ENCODE results near the gene RER1. TPM values are rescaled to one million over a fixed set of nuclear protein-coding genes. Genes with fewer than 3 reads are reported as not detected.

The RER1 gene
- total RNA-seq, 1 experiment from 2014 or later: 110 TPM

GRCh38 chr1:2425892-2426291, 34.3 kb downstream of the RER1 start:
- no peaks in the 10 kb centered on the region for H3K27me3 ChIP-seq (ENCODE audit: insufficient read depth, low read length)
- no peak overlapping the region for H4K91ac ChIP-seq (ENCODE audit: insufficient read length, low read depth, low read length)
- no peak overlapping the region for H2BK5ac ChIP-seq (ENCODE audit: insufficient read length, low read length)
- no peak for TF ChIP-seq CTCF (conservative IDR thresholded peaks at IDR 0.05)
- H3K4ac ChIP-seq (ENCODE audit: low read depth, low read length): no peak overlapping the region
- no peak overlapping the region for H3K4me2 ChIP-seq (ENCODE audit: insufficient read depth, insufficient read length, low read length)
- no peaks in the 10 kb centered on the region for H3K9me3 ChIP-seq (ENCODE audit: control insufficient read depth, low read depth, low read length)
- H3K36me3 Mint-ChIP-seq (ENCODE audit: insufficient read depth in 1 of 3, low read depth in 3 of 3): no peaks in the 10 kb centered on the region; a peak in 1 of 7 replicates
- H3K79me2 ChIP-seq (ENCODE audit: insufficient read depth, low read length): no peaks in the 10 kb centered on the region
- no peak overlapping the region for H2AK5ac ChIP-seq (ENCODE audit: insufficient read length, low read length)
- H4K20me1 ChIP-seq (ENCODE audit: control insufficient read depth, insufficient read depth, insufficient read length): no peaks in the 10 kb centered on the region
- H2BK20ac ChIP-seq (ENCODE audit: low read depth, low read length, poor library complexity, severe bottlenecking): no peak overlapping the region
- no peak overlapping the region for H3K9ac ChIP-seq (ENCODE audit: extremely low read depth, insufficient read length, low read length)
- H3K27ac ChIP-seq (ENCODE audit: insufficient read length, low read depth, low read length): no peak overlapping the region
- H3K27ac Mint-ChIP-seq: no peak overlapping the region
- H3K23ac ChIP-seq (ENCODE audit: insufficient read length, low read depth, low read length): no peak overlapping the region
- no peaks in the 10 kb centered on the region for H3K79me1 ChIP-seq (ENCODE audit: insufficient read depth, low read depth, low read length, poor library complexity, severe bottlenecking)
- no peak for DNase-seq
- no peak overlapping the region for H3K4me3 Mint-ChIP-seq
- H3K9me3 Mint-ChIP-seq: peaks cover 21 to 28% of the 10 kb centered on the region in 2 experiments
- H3T11ph ChIP-seq (ENCODE audit: low read length): no peak overlapping the region
- no peak overlapping the region for H3K56ac ChIP-seq (ENCODE audit: insufficient read length, low read depth, low read length)
- H3K18ac ChIP-seq (ENCODE audit: insufficient read length, low read depth, low read length): no peak overlapping the region
- H3K14ac ChIP-seq (ENCODE audit: insufficient read depth, low read length): no peak overlapping the region
- H3K27me3 Mint-ChIP-seq (ENCODE audit: low read depth): peaks cover 47% of the 10 kb centered on the region
- no peak overlapping the region for H4K5ac ChIP-seq (ENCODE audit: insufficient read length, low read depth, low read length)
- H2AFZ ChIP-seq (ENCODE audit: low read length): no peak overlapping the region
- no peak overlapping the region for H4K8ac ChIP-seq (replicated peaks; ENCODE audit: insufficient read length, low read depth, low read length)
- H2BK15ac ChIP-seq (ENCODE audit: low read depth, low read length): no peak overlapping the region
- no peaks in the 10 kb centered on the region for H3K23me2 ChIP-seq (ENCODE audit: insufficient read length, low read depth, low read length, poor library complexity, severe bottlenecking)
- H2BK120ac ChIP-seq (ENCODE audit: low read depth, low read length, poor library complexity, severe bottlenecking): no peak overlapping the region
- H2BK12ac ChIP-seq (ENCODE audit: insufficient read length, low read depth, low read length): no peak overlapping the region
- no CpG with 5 or more reads among the region's 11 CpGs for WGBS (ENCODE audit: extremely low coverage, insufficient read length, low lambda C conversion rate)
- H3K4me1 ChIP-seq (ENCODE audit: insufficient read depth, low read length): no peaks in the 10 kb centered on the region
- H3K4me1 Mint-ChIP-seq: no peaks in the 10 kb centered on the region
